Prostate gland (tissue), 2 donors: ENCODE measurements around the gene TAX1BP1. TPM values are rescaled to one million over a fixed set of nuclear protein-coding genes. Genes with fewer than 3 reads are reported as not detected.

ENCODE experiments used
- DNase-seq: peaks from one replicate; pipeline ENCODE4 v3.0.0-alpha.2; 2019; ENCODE audit warnings: low spot score
- H3K27ac ChIP-seq, 2 donors: fragments of 200-600 bp; sonication (generic); 2 replicates each; pipeline ENCODE4 v1.5.1; 2017 to 2019
- H3K27me3 ChIP-seq: fragments of 200-600 bp; sonication (generic); replicated peaks from 2 replicates; pipeline ENCODE4 v1.5.1; 2019; ENCODE audit not compliant: insufficient read depth
- H3K36me3 ChIP-seq, 2 donors: fragments of 200-600 bp; sonication (generic); 1 replicate in 1 of 2; 2 replicates in 1 of 2; pipeline versions ENCODE4 v1.5.1 to v1.8.1; 2017 to 2019
- H3K4me1 ChIP-seq: fragments of 200-600 bp; sonication (generic); replicated peaks from 2 replicates; pipeline ENCODE4 v1.5.1; 2019
- H3K4me3 ChIP-seq, 2 donors: fragments of 200-600 bp; sonication (generic); 2 replicates each; pipeline ENCODE4 v1.5.1; 2017 to 2019
- H3K9me3 ChIP-seq: fragments of 200-600 bp; sonication (generic); 2 replicates; pipeline ENCODE4 v1.5.1; 2017
- CTCF ChIP-seq, 4 experiments: fragments of 200-600 bp in 2 of 4; fragments of 450-650 bp in 2 of 4; sonication (generic) in 2 of 4; IDR thresholded peaks; 1 replicate in 3 of 4; 2 replicates in 1 of 4; pipeline ENCODE4 v1.5.1; 2016 to 2019; ENCODE audit warnings: antibody characterized with exemption in 4 of 4, mild to moderate bottlenecking in 2 of 4, moderate library complexity in 2 of 4
- POLR2A ChIP-seq: fragments of 450-650 bp; IDR thresholded peaks from one replicate; pipeline ENCODE4 v1.6.1; 2016; ENCODE audit warnings: antibody characterized with exemption, mild to moderate bottlenecking
- POLR2AphosphoS5 ChIP-seq: sonication (generic); formaldehyde crosslinking; IDR thresholded peaks from one replicate; pipeline ENCODE4 v1.6.1; 2017; ENCODE audit warnings: antibody characterized with exemption
- WGBS: methylation state at CpG from one replicate; pipeline ENCODE4 v1.1.5; 2018; 5-methylcytosine and 5-hydroxymethylcytosine counted together
- intact Hi-C: fragments of 100-400 bp; cut with DNase I; formaldehyde crosslinking; loops from one replicate; pipeline ENCODE4 v1.14.2; 2022
- total RNA-seq, 2 donors: library from RNA; depleted of rRNA; stranded (reverse); fragments of >200 nt; gene quantifications; one replicate each; pipeline ENCODE4 v1.1.0, GENCODE V29; 2016

TAX1BP1 gene
- total RNA-seq, 2 donors from 2014 or later = 105 to 125 TPM

DNA sequence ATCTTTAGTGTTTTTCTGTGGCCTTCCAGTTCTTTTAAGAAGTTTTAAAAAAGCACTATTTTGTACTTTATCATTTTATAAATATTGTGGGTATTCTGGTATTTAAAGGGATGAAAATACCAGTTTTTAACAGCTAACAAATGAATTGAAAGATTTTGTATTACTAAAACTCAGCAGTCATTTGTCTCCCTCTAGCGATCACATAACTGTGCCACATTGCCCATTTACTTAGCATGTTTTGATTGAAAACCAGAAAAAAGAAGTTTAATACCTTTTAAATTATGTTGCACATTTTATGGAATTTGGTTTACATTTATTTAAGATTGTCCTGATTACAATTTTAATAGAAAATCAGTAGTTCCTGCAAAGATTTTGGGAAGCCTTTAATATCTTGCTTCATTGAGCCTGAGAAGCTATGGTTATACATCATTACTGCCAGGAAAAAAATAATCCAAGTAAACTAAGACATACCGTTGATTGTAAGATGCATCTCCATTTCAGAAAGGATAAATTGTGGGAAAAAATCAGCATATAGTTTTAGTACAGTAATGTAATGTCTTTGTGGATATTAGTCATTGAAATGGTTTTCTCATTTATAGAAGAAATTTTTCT, 34.9 kb downstream of the TAX1BP1 start:
- intact Hi-C loops = loop anchor here (10.0 kb wide), 1 partner anchor 190 kb away; no protein-coding TSS in a partner anchor
- no peak for TF ChIP-seq POLR2AphosphoS5
- TF ChIP-seq CTCF (IDR thresholded peaks at IDR 0.05) = peak; percentile 23 to 74 (median 56)
- TF ChIP-seq POLR2A = no peak
- 22% methylated on average over 2 of the region's 2 CpGs for WGBS

GRCh38 chr7:27775782-27776181, 35.8 kb downstream of the TAX1BP1 start:
- Histone ChIP-seq H3K27ac (no peak overlapping the region), H3K27me3 (no peaks in the 10 kb centered on the region), H3K9me3 (no peaks in the 10 kb centered on the region), H3K4me3 (no peak overlapping the region), H3K36me3 (no peaks in the 10 kb centered on the region), H3K4me1 (no peaks in the 10 kb centered on the region)
- DNase-seq = no peak
- TF ChIP-seq POLR2A (no peak), CTCF (IDR thresholded peaks at IDR 0.05) (no peak), POLR2AphosphoS5 (no peak)
- 86% methylated on average over 2 of the region's 2 CpGs for WGBS
- intact Hi-C loops = loop anchor here (10.0 kb wide), 1 partner anchor 191 kb away; no protein-coding TSS in a partner anchor

More for the DNA sequence above, 34.9 kb downstream of the TAX1BP1 start:
- H3K4me1 ChIP-seq = no peaks in the 10 kb centered on the region
- no peaks in the 10 kb centered on the region for H3K36me3 ChIP-seq
- H3K4me3 ChIP-seq = no peak overlapping the region
- H3K27ac ChIP-seq = no peak overlapping the region
- no peaks in the 10 kb centered on the region for H3K27me3 ChIP-seq
- no peak for DNase-seq
- no peaks in the 10 kb centered on the region for H3K9me3 ChIP-seq

DNA sequence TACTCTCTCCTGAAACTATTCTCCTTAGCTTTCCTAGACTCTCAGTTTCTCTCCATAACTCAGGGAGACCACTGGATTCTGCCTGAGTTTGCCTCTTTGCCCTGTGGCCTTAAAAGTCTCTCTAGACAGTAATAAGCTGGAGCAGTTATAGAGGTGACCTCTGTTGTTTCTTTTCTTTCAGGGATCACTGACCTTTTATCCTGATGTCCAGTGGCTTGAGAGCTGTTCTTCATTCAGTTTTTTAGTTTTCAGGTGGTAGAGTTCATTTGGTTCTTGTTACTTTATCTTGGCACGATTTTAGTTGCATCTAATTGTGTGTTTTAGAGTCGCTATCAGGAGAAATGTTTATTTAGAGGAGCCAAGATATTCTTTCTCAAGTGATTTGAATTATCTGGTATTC, 37.7 kb downstream of the TAX1BP1 start:
- DNase-seq = no peak
- Histone ChIP-seq H3K27ac (no peak overlapping the region), H3K4me3 (no peak overlapping the region), H3K4me1 (no peaks in the 10 kb centered on the region), H3K27me3 (no peaks in the 10 kb centered on the region), H3K36me3 (no peaks in the 10 kb centered on the region), H3K9me3 (no peaks in the 10 kb centered on the region)
- TF ChIP-seq POLR2AphosphoS5 = peak; percentile 11
- no peak for TF ChIP-seq POLR2A
- intact Hi-C loops = loop anchor here (10.0 kb wide), 1 partner anchor 193 kb away; no protein-coding TSS in a partner anchor
- 47% methylated on average over 2 of the region's 2 CpGs for whole genome bisulfite sequencing

- no peak overlapping the region for H3K27ac ChIP-seq
- H3K9me3 ChIP-seq = no peaks in the 10 kb centered on the region
- intact Hi-C loops = loop anchor here (10.0 kb wide), 2 partner anchors 195 to 315 kb away; no protein-coding TSS in a partner anchor
- no peaks in the 10 kb centered on the region for H3K36me3 ChIP-seq
- no peak for TF ChIP-seq POLR2AphosphoS5
- TF ChIP-seq POLR2A = no peak
- no peak for TF ChIP-seq CTCF (IDR thresholded peaks at IDR 0.05)
- H3K27me3 ChIP-seq = no peaks in the 10 kb centered on the region
- no peaks in the 10 kb centered on the region for H3K4me1 ChIP-seq
- no peak overlapping the region for H3K4me3 ChIP-seq
- no peak for DNase-seq
Observed at GRCh38 chr7:27779873-27780272, 39.9 kb downstream of the TAX1BP1 start.

- H3K27ac ChIP-seq = no peak overlapping the region
- TF ChIP-seq POLR2AphosphoS5 (no peak), POLR2A (no peak), CTCF (IDR thresholded peaks at IDR 0.05) (no peak)
- no peaks in the 10 kb centered on the region for H3K36me3 ChIP-seq
- WGBS = 94% methylated on average over 2 of the region's 2 CpGs
- no peak overlapping the region for H3K4me3 ChIP-seq
- no peaks in the 10 kb centered on the region for H3K9me3 ChIP-seq
- intact Hi-C loops = loop anchor here (10.0 kb wide), 1 partner anchor 314 kb away; no protein-coding TSS in a partner anchor
- no peaks in the 10 kb centered on the region for H3K4me1 ChIP-seq
- no peaks in the 10 kb centered on the region for H3K27me3 ChIP-seq
- DNase-seq = no peak
Observed at GRCh38 chr7:27781188-27781587, 41.2 kb downstream of the TAX1BP1 start.
